Activated CD8-positive, alpha-beta memory T cell treated with anti-CD3 and anti-CD28 coated beads, Interleukin-2, amount 50 U/mL, for 4 hours (primary cell): ENCODE results near the gene ANKRD13D.

Experiments used
- DNase-seq: peaks from one replicate; pipeline ENCODE4 v3.0.0-alpha.2; 2020

Gene ANKRD13D

GRCh38 chr11:67288198-67288451 lies 978 bp upstream of the ANKRD13D start:
- DNase-seq = no peak

DNA sequence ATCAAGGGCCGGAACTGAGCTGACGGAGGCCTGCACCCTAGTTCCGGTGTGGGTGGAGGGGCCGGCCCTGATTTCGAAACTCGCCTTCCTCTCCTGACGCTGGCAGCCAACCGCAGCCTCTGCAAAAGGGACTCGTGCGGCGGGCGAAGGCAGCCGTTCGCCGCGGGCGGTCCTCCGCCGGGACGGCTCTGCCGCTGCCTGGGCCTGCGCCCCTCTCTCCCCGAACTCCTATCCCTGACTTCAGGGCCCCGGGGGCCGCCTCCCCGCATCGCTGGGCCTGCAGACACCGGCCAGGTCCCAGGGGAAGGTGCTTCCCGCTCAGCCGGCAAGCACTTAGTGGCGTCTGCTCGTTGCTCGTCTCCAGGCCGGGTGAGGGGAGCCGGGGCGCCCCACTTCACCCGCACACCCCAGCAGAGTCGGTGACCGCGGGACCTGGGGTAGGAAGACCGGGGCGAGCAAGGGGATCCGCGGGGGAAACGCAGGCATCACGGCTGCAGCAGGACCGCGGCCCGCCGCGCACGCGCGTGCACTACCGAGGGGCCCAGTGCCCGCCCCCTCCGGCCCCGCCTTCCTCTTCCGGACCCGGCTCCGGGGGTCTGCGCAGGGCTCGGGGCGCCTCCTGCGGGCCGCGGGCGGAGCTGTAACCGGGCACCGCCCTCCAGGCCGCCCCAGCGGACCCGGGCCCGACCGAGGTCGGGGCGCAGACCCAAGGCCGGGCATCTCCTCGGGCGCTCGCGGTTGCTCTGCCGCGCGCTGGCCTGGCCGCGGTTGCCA lies 464 bp upstream of the ANKRD13D start:
- DNase-seq = peak; percentile 89

- DNase-seq = no peak
These were observed 762 bp downstream of the ANKRD13D start for GRCh38 chr11:67289651-67290479.

GRCh38 chr11:67290801-67291200 lies 1.7 kb downstream of the ANKRD13D start:
- no peak for DNase-seq

GRCh38 chr11:67291481-67292381 lies 2.6 kb downstream of the ANKRD13D start:
- DNase-seq = no peak

GRCh38 chr11:67292671-67293070 lies 3.6 kb downstream of the ANKRD13D start:
- DNase-seq = no peak

DNA sequence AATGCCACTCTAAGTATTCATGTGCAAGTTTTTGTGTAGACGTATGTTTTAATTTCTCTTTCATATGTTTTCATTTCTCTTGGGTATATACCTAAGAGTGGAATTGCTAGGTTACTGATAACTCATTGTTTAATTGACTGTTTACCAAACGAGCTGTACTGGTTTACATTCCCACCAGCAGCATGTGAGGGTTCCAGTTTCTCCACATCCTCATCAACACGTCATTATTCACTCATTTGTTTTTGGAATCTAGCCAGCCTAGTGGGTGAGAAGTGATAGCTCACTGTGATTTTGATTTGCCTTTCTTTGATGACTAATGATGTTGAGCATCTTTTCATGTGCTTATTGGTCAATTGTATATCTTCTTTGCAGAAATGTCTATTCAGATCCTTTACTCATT lies 4.0 kb downstream of the ANKRD13D start:
- DNase-seq = no peak

DNA sequence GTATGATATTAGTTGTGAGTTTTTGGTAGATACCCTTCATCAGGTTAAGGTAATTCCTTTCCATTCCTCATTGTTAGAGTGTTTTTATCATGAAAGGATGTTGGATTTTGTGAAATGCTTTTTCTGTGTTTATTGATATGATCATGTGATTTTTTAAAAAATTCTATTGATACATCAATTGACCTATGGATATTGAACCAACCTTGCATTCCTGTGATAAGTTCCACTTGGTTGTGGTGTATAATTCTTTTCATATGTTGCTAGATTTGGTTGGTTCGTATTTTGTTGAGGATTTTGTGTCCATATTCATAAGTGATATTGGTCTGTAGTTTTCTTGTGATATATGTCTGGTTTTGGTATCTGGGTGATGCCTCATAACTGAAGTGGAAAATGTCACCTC lies 6.7 kb downstream of the ANKRD13D start:
- no peak for DNase-seq

DNA sequence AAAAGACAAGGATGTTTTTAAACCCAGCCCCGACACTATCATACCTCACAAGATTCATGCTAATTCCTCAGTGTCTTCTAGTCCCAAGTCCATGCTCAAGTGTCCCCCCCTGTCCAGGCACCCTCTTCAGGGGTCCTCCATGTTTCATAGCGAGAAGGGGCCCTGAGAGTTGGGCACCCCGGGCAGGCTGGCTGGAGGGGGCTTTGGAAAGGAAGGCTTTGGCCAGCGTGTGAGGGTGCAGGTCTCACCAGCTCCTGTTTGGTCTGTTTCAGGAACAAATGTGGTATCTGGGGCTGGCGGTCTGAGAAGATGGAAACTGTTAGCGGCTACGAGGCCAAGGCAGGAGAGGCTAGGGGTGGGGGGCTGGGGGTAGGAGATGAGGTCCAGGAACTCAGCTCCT lies 9.7 kb downstream of the ANKRD13D start:
- no peak for DNase-seq

DNA sequence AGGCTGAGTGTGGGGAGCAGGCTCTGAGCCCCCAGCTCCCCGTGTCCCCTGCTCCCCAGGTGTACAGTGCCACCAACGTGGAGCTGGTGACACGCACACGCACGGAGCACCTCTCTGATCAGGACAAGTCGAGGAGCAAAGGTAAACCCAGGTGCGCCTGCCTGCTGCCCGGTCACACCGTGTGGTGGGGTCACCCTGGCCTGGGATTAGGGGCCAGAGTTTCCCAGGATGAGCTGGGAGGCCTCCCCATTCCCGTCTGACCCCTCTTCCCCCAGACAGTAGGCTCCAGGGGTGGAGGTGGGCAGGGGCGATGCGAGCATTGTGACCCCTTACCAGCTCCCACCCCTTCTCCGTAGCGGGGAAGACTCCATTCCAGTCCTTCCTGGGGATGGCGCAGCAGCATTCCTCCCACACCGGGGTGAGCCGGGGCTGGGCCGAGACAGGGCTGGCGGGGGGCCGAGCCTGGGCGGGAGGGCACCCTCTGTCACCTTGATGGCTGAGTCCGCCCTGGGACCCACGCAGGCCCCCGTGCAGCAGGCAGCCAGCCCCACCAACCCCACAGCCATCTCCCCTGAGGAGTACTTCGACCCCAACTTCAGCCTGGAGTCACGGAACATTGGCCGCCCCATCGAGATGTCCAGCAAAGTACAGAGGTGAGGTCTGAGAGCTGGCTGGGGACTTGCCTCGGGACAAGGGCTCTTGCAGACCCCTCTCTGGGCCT lies 10.5 kb downstream of the ANKRD13D start:
- DNase-seq = peak; percentile 11

GRCh38 chr11:67300256-67300755 lies 11.2 kb downstream of the ANKRD13D start:
- no peak for DNase-seq

DNA sequence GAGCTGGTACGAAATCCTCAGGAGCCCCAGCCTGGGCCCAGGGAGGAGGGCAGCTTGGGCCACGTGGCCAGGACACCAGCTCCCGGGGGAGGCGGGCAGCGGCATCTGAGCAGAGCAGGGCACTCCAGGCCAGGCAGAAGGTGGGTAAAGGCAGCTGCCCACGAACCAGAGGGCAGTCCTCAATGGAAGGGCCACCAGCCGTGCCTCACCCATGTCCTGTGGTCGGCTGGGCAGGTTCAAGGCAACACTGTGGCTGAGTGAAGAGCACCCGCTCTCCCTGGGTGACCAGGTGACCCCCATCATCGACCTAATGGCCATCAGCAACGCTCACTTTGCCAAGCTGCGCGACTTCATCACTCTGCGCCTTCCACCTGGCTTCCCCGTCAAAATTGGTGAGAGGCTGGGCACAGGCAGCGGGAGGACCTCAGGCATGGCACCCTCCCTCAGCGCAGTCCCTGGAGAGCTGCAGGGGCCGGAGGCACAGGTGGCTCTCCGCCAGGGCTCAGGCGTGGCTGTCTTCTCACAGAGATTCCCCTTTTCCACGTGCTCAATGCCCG lies 11.7 kb downstream of the ANKRD13D start:
- no peak for DNase-seq

DNA sequence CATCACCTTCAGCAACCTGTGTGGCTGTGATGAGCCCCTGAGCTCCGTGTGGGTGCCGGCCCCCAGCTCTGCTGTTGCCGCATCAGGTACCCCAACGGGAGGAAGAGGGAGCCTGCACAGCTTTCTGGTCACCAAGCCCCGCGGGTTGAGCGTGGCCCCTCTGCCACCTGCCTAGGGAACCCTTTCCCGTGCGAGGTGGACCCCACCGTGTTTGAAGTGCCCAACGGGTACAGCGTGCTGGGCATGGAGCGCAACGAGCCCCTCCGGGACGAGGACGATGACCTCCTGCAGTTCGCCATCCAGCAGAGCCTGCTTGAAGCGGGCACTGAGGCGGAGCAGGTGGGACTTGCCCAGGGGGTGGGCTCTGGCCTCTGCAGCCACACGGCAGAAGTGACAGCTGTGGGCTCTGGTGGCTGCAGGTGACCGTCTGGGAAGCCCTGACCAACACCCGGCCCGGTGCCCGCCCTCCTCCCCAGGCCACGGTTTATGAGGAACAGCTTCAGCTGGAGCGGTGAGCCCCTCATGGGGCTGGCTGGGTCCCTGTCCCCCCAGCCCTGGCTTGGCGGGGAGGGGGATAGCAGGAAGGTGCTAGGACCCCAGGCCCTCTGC lies 12.3 kb downstream of the ANKRD13D start:
- no peak for DNase-seq

- no peak for DNase-seq
These were observed 12.9 kb downstream of the ANKRD13D start for GRCh38 chr11:67301951-67302516.

DNA sequence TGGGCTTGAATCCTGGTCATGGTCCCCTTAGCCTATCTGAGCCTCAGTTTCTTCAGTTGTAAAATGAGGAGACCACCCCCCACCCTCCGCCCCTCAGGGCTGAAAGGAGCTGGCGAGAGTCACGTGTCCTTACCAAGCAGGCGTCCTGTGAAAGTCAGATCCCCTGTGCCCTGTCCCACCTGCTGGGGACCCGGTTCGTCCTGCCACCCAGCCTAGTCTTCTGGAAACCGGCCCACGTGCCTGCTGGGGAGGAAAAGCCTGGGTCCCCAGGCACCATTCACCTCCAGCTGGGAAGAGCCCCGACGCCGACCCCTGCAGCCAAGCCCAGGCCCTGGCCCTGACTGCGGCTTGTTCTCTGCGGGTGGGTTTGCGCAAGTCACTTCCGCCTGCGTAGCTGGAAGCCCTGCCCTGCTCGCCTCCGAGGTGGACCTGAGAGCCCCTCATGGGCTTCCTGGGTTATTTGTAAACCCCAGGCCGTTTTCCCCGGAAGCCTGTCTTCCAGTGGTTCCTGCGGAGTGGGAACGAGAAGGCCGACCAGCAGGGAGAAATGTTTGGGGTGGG lies 13.5 kb downstream of the ANKRD13D start:
- DNase-seq = no peak

DNA sequence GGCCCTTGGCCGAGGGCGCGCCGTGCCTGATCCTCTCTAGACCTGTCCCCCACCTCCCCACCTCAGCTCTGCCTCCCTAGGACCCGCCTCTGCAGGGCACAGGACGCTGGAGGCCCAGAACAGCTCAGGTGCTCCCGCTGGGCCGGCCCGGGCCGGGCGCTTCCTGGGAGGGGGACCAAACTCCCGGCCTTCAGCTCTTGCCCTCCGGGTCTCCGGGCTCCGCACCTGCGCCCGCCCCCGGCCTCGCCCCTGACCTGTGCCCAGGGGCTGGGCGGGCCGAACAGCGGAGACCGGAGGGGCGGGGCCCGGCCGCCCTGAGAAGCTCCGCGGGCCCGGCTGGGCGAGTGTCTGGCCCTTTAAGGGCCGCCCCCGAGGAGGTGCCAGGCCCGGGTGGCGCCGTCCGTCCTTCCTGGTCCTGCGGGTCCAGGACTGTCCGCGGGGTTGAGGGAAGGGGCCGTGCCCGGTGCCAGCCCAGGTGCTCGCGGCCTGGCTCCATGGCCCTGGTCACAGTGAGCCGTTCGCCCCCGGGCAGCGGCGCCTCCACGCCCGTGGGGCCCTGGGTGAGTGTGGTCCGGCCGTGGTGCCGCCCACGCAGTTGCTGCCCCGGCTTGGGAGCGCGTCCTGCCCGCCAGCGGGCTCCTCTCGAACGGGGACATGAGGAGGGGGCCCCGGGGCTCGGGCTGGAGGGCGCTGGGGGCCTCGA lies 14.2 kb downstream of the ANKRD13D start, which contains the start of gene SSH3:
Gene SSH3, plus strand, starts transcription at position 399 of the 703 bp plus-strand sequence. Its CDS starts 96 bp downstream, at position 495.
- DNase-seq = no peak

DNA sequence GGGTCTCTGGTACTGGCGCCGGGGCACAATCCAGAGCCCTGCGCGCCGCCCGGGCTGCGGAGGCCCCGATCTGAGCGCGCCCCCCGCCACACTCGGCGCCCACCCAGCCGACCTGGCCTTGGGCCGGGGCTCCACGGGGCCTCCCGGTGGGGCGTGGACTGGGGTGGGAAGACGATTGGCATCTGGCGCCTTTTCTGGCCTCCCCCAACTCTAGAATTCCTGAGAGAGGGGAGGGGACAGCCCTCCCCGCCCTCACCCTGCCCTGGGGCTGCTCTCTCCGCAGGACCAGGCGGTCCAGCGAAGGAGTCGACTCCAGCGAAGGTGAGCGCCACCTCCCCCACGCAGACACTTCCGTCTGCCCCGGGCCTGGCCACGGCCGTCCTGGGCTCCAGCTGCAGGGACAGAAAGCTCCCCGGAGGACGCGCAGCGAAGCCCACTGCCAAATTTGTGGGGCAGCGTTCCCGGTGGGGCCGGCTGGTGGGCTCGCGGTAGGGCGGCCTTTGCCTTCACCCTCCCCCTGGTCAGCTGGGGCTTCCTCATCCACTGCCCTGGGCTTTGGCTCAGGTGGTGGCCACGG lies 14.8 kb downstream of the ANKRD13D start:
- no peak for DNase-seq

GRCh38 chr11:67304511-67305113 lies 15.5 kb downstream of the ANKRD13D start:
- DNase-seq = no peak

- no peak for DNase-seq
These were observed 17.9 kb downstream of the ANKRD13D start for GRCh38 chr11:67306769-67307544.
